PC-3 (cell line): Measurements from ENCODE around the gene SRI. TPM values are rescaled to one million over a fixed set of nuclear protein-coding genes. Genes with fewer than 3 reads are reported as not detected.

Experiments used
- total RNA-seq: library from RNA; depleted of rRNA; stranded (reverse); fragments of >200 nt; gene quantifications from 2 replicates; pipeline ENCODE4 v1.2.3, GENCODE V29; 2014; rRNA removed

SRI gene
- total RNA-seq, 1 experiment from 2014 or later, result 151 TPM

Other genes with a start within 250 kb of the SRI start
- gene STEAP4, start 86.9 kb upstream of the SRI start, total RNA-seq, result 1.2 and 1.7 TPM in 2 replicates